ENCODE measurements around the gene C1orf116. TPM values are rescaled to one million over a fixed set of nuclear protein-coding genes. Genes with fewer than 3 reads are reported as not detected.

C1orf116 gene
- total RNA-seq, 1 donor from 2014 or later = 0.04 TPM

GRCh38 chr1:207062058-207062457 is 29.5 kb upstream of the C1orf116 start:
- H3K36me3 Mint-ChIP-seq = peaks cover 2% of the 10 kb centered on the region

DNA sequence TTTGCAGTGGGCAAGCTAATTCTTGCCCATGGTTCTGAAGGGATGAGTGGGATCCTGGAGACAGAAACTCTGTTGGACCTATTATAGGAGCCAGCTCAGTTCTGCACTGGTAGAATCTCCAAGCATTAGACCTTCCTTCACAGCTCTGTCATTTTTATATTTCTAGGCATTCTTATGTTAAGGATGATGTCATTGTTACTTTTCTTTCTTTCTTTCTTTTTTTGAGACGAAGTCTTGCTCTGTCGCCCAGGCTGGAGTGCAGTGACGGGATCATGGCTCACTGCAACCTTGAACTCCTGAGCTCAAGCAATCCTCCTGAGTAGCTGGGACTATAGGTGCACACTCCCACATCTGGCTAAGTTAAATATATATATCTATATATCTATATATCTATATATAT is 28.0 kb upstream of the C1orf116 start:
- Histone ChIP-seq H3K4me3 (no peak overlapping the region), H3F3A (ENCODE audit: low read depth) (peaks cover 12% of the 10 kb centered on the region), H3K27me3 (no peaks in the 10 kb centered on the region), H3K36me3 (no peaks in the 10 kb centered on the region), H3K9me3 (ENCODE audit: low read depth) (no peaks in the 10 kb centered on the region), H4K20me1 (ENCODE audit: low read depth) (peaks cover 4% of the 10 kb centered on the region), H2AFZ (replicated peaks) (no peak overlapping the region), H3K9ac (no peak overlapping the region), H3K79me2 (ENCODE audit: low read depth) (no peaks in the 10 kb centered on the region), H3K4me1 (peaks cover 13% of the 10 kb centered on the region), H3K4me2 (no peak overlapping the region), H3K27ac (no peak overlapping the region)
- peaks cover 2% of the 10 kb centered on the region for H3K36me3 Mint-ChIP-seq
- H3K4me1 Mint-ChIP-seq = no peaks in the 10 kb centered on the region
- TF ChIP-seq EZH2phosphoT487 (IDR thresholded peaks at IDR 0.05) = no peak
- TF ChIP-seq EZH2 (IDR thresholded peaks at IDR 0.05) = no peak
- TF ChIP-seq, protein P1, sequence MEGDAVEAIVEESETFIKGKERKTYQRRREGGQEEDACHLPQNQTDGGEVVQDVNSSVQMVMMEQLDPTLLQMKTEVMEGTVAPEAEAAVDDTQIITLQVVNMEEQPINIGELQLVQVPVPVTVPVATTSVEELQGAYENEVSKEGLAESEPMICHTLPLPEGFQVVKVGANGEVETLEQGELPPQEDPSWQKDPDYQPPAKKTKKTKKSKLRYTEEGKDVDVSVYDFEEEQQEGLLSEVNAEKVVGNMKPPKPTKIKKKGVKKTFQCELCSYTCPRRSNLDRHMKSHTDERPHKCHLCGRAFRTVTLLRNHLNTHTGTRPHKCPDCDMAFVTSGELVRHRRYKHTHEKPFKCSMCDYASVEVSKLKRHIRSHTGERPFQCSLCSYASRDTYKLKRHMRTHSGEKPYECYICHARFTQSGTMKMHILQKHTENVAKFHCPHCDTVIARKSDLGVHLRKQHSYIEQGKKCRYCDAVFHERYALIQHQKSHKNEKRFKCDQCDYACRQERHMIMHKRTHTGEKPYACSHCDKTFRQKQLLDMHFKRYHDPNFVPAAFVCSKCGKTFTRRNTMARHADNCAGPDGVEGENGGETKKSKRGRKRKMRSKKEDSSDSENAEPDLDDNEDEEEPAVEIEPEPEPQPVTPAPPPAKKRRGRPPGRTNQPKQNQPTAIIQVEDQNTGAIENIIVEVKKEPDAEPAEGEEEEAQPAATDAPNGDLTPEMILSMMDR (IDR thresholded peaks at IDR 0.05) = no peak
- H3K4me3 Mint-ChIP-seq = no peak overlapping the region
- H3K27me3 Mint-ChIP-seq (ENCODE audit: insufficient read depth, low read depth) = peaks cover 3% of the 10 kb centered on the region
- DNase-seq (ENCODE audit: low spot score) = no peak
- H3K27ac Mint-ChIP-seq = no peak overlapping the region
- H3K9me3 Mint-ChIP-seq = no peaks in the 10 kb centered on the region

More at GRCh38 chr1:207062058-207062457, 29.5 kb upstream of the C1orf116 start:
- no peak overlapping the region for H3K4me2 ChIP-seq
- no peak overlapping the region for H3K4me3 ChIP-seq
- no peak for DNase-seq (ENCODE audit: low spot score)
- TF ChIP-seq EZH2phosphoT487 (IDR thresholded peaks at IDR 0.05) (no peak), EZH2 (IDR thresholded peaks at IDR 0.05) (no peak)
- TF ChIP-seq, protein P1 (IDR thresholded peaks at IDR 0.05) = no peak
- no peaks in the 10 kb centered on the region for H3K9me3 ChIP-seq (ENCODE audit: low read depth)
- peaks cover 13% of the 10 kb centered on the region for H3K4me1 ChIP-seq
- H3K79me2 ChIP-seq (ENCODE audit: low read depth) = no peaks in the 10 kb centered on the region
- H3K27ac Mint-ChIP-seq = no peak overlapping the region
- H3K27ac ChIP-seq = no peak overlapping the region
- H4K20me1 ChIP-seq (ENCODE audit: low read depth) = peaks cover 4% of the 10 kb centered on the region
- no peak overlapping the region for H3K9ac ChIP-seq
- no peaks in the 10 kb centered on the region for H3K36me3 ChIP-seq
- peaks cover 3% of the 10 kb centered on the region for H3K27me3 Mint-ChIP-seq (ENCODE audit: insufficient read depth, low read depth)
- H2AFZ ChIP-seq (replicated peaks) = no peak overlapping the region
- H3K4me3 Mint-ChIP-seq = no peak overlapping the region
- H3K9me3 Mint-ChIP-seq = no peaks in the 10 kb centered on the region
- H3K27me3 ChIP-seq = no peaks in the 10 kb centered on the region
- peaks cover 12% of the 10 kb centered on the region for H3F3A ChIP-seq (ENCODE audit: low read depth)
- H3K4me1 Mint-ChIP-seq = no peaks in the 10 kb centered on the region

GRCh38 chr1:207059881-207060280 is 27.3 kb upstream of the C1orf116 start:
- peaks cover 4% of the 10 kb centered on the region for H4K20me1 ChIP-seq (ENCODE audit: low read depth)
- H3K36me3 ChIP-seq = no peaks in the 10 kb centered on the region
- H3K9ac ChIP-seq = no peak overlapping the region
- Mint-ChIP-seq H3K27ac (no peak overlapping the region), H3K4me3 (no peak overlapping the region), H3K9me3 (no peaks in the 10 kb centered on the region), H3K4me1 (peaks cover 1% of the 10 kb centered on the region), H3K27me3 (ENCODE audit: insufficient read depth, low read depth) (peaks cover 3% of the 10 kb centered on the region), H3K36me3 (peaks cover 2% of the 10 kb centered on the region)
- no peaks in the 10 kb centered on the region for H3K27me3 ChIP-seq
- peak overlapping the region; percentile 52 for H3K4me2 ChIP-seq
- peaks cover 12% of the 10 kb centered on the region for H3F3A ChIP-seq (ENCODE audit: low read depth)
- no peaks in the 10 kb centered on the region for H3K79me2 ChIP-seq (ENCODE audit: low read depth)
- H3K4me3 ChIP-seq = no peak overlapping the region
- DNase-seq (ENCODE audit: low spot score) = no peak
- no peak overlapping the region for H2AFZ ChIP-seq (replicated peaks)
- H3K9me3 ChIP-seq (ENCODE audit: low read depth) = no peaks in the 10 kb centered on the region
- no peak overlapping the region for H3K27ac ChIP-seq
- peaks cover 13% of the 10 kb centered on the region for H3K4me1 ChIP-seq
- TF ChIP-seq EZH2 (IDR thresholded peaks at IDR 0.05) (no peak), EZH2phosphoT487 (IDR thresholded peaks at IDR 0.05) (no peak)
- TF ChIP-seq, protein P1 (IDR thresholded peaks at IDR 0.05) = no peak

Data from neural progenitor cell (in vitro differentiated cells).